SIG-M5 treated with dmso at 0.1 percent for 504 hours (cell line): ENCODE data around the gene MTREX.

Experiments
- DNase-seq: peaks from one replicate; lab custom pipeline; 2025; ENCODE audit not compliant: unreplicated experiment; lab: John Stamatoyannopoulos, UW

Gene MTREX

GRCh38 chr5:55427157-55427556 lies 119.4 kb downstream of the MTREX start:
- DNase-seq = no peak

GRCh38 chr5:55429221-55429612 lies 121.4 kb downstream of the MTREX start:
- no peak for DNase-seq

GRCh38 chr5:55429613-55430253 lies 121.9 kb downstream of the MTREX start:
- no peak for DNase-seq

- DNase-seq = no peak
Observed at GRCh38 chr5:55432549-55432948, 124.8 kb downstream of the MTREX start.

GRCh38 chr5:55437452-55437851 lies 129.7 kb downstream of the MTREX start:
- no peak for DNase-seq

GRCh38 chr5:55437859-55438206 lies 130.0 kb downstream of the MTREX start:
- DNase-seq = no peak

- no peak for DNase-seq
Observed at GRCh38 chr5:55438998-55439397, 131.2 kb downstream of the MTREX start.

GRCh38 chr5:55440188-55440646 lies 132.4 kb downstream of the MTREX start:
- no peak for DNase-seq

GRCh38 chr5:55441107-55441771 lies 133.4 kb downstream of the MTREX start:
- no peak for DNase-seq

GRCh38 chr5:55441954-55442353 lies 134.2 kb downstream of the MTREX start:
- no peak for DNase-seq

GRCh38 chr5:55445791-55446190 lies 138.0 kb downstream of the MTREX start:
- DNase-seq = no peak

- DNase-seq = no peak
Observed at GRCh38 chr5:55446640-55447351, 139.0 kb downstream of the MTREX start.

- no peak for DNase-seq
Observed at GRCh38 chr5:55450050-55450765, 142.4 kb downstream of the MTREX start.

- DNase-seq = no peak
Observed at GRCh38 chr5:55451976-55452375, 144.2 kb downstream of the MTREX start.

GRCh38 chr5:55453211-55453610 lies 145.4 kb downstream of the MTREX start:
- no peak for DNase-seq

- DNase-seq = no peak
Observed at GRCh38 chr5:55454282-55454681, 146.5 kb downstream of the MTREX start.

GRCh38 chr5:55456216-55456895 lies 148.6 kb downstream of the MTREX start:
- DNase-seq = no peak

GRCh38 chr5:55459572-55459971 lies 151.8 kb downstream of the MTREX start:
- no peak for DNase-seq

- DNase-seq = no peak
Observed at GRCh38 chr5:55463613-55464012, 155.8 kb downstream of the MTREX start.

- DNase-seq = no peak
Observed at GRCh38 chr5:55467862-55468551, 160.2 kb downstream of the MTREX start.
